Epithelial cell of esophagus (primary cell): ENCODE measurements around the gene HSPA1L.
A peak's percentile ranks its signal among the peaks of the same experiment; 100 is the strongest.

Source experiments
- DNase-seq: peaks from one replicate; pipeline ENCODE4 v3.0.0; 2010; ENCODE audit warnings: low read depth
- H3K4me3 ChIP-seq: 2 replicates; pipeline ENCODE4 v1.5.1; 2011; ENCODE audit warnings: mild to moderate bottlenecking, low read length, control low read depth
- TF ChIP-seq, protein P1 (sequence below): IDR thresholded peaks from 2 replicates; pipeline ENCODE4 v1.5.1; 2011; ENCODE audit warnings: low read depth, mild to moderate bottlenecking, low read length, control low read depth, inconsistent platforms; ENCODE audit not compliant: insufficient read depth; ENCODE audit errors: missing control alignments

Gene HSPA1L

DNA sequence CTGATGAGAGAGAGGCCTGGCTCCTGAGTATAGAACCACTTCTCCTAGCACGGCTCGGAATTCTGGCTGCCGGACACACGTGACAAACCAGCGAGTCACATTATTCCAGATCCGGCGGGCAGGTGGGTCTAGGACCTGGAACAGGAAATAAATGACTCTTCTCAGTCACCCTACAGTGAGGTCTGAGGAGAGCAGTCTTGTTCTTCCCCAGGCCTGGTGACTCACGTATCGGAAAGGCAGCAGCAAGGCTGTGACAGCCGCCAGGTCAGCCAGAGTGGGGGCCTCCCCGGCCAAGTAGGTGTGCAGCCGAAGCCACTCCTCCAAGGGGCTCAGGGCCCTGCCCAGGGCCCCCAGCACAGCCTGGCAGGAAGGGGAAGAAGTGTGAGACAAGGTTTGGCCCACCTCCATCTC is 22.3 kb downstream of the HSPA1L start:
- H3K4me3 ChIP-seq, result no peak overlapping the region
- peak; percentile 89 for DNase-seq
- TF ChIP-seq, protein P1, sequence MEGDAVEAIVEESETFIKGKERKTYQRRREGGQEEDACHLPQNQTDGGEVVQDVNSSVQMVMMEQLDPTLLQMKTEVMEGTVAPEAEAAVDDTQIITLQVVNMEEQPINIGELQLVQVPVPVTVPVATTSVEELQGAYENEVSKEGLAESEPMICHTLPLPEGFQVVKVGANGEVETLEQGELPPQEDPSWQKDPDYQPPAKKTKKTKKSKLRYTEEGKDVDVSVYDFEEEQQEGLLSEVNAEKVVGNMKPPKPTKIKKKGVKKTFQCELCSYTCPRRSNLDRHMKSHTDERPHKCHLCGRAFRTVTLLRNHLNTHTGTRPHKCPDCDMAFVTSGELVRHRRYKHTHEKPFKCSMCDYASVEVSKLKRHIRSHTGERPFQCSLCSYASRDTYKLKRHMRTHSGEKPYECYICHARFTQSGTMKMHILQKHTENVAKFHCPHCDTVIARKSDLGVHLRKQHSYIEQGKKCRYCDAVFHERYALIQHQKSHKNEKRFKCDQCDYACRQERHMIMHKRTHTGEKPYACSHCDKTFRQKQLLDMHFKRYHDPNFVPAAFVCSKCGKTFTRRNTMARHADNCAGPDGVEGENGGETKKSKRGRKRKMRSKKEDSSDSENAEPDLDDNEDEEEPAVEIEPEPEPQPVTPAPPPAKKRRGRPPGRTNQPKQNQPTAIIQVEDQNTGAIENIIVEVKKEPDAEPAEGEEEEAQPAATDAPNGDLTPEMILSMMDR, result no peak

DNA sequence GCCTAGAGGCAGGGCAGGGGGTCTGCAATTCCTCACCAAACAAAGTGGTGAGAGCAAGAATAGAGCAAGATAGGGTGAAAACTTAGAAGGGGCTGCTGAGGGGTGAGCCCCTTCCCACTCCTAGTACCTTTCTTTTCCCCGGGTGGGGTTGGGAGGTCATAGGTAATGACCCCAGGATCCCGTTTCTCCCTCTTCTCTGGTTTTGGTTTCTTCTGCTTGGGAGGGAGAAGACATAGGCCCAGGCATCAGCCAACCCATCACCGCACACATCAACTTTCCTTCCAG is 23.1 kb downstream of the HSPA1L start:
- no peak overlapping the region for H3K4me3 ChIP-seq
- TF ChIP-seq, protein P1, result no peak
- no peak for DNase-seq

DNA sequence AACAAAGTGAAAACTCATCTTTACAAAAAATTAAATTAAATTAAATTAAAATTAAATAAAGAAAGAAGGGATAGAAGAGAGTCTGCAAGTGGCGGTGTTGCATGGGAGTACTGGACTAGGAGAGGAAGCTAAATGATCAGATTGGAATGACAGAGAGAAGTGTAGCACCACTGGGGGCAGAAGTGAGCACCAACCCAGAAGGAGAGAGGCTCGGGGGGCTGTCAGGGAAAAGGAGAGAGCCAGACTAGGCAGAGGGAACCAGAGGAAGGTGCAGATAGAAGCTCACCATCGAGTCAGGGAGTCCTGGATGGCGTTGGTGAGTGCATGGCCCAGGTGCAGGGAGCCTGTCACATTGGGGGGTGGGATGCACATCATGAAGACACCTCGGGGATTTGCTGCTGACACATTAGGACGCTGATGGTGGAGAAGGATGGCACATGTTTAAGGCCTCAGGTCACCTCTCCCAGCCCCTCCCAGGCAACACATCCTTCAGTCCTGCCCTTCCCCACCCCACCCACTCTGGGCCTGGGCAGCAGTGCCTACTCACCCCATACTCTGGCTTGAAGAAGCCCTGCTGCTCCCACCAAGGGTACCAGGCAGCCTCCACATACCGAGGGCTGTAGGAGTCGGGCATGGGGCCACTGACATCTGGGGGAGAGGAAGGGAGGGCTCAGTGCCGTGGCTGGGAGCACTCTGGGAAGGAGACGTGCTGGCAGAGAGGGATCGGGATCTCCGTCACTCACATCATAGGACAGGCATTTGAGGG is 23.6 kb downstream of the HSPA1L start:
- H3K4me3 ChIP-seq, result no peak overlapping the region
- TF ChIP-seq, protein P1, result peak; percentile 61
- peak; percentile 37 for DNase-seq

DNA sequence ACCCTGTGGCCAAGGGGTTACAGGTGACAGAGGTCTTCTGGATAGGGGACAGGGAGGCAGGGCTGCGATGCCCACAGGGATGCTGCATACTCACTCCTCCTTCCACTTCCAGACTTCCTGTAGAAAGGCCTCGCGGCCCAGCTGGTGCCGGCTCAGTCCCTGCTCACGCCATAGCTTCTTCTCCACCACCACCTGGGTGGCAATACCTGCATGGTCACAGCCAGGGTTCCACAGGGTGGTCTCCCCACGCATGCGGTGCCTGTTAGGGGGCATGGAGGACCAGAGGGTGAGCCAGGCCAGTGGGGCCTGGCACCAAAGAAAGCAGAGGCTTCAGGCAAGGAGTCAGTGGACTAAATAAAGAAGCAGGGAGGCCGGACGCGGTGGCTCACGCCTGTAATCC is 29.6 kb downstream of the HSPA1L start:
- DNase-seq, result no peak
- no peak overlapping the region for H3K4me3 ChIP-seq
- TF ChIP-seq, protein P1, result no peak

DNA sequence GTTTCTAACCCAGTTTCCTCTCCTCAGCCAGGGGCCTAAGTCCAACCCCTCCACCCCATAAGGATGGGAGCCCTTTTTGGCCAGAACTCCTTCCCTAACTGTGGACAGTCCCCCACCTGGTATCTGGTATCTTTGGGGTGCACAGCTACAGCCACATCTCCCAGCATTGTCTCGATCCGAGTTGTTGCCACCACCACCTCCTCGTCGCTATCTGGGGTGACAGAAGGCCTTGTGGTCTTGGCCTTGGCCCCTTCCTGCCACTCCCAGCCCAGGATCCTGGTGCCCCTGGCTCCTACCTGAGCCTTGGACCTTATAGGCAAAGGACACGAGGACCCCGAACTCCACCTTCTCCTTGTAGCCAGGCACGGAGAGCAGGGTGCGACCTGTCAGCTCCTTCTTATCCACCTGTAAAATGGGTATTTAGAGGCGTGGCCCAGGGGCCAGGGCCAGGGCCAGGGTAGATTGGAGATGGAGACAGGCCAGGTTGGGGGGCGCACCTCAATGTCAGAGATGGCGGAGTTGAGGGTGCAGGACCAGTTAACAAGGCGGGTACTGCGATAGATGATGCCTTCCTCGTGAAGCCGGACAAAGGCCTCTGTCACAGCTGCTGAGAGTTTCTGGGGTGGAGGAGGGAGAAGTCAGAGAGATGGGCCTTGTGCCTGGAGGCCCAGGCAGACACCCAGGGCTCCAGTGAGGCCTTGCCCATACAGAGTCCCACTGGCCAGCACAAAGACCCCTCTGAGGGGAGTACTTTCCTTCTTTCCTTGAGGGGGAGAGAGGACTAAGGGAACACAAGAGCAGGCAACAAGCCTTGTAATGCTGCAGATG is 30.8 kb downstream of the HSPA1L start:
- DNase-seq, result no peak
- TF ChIP-seq, protein P1, result no peak

DNA sequence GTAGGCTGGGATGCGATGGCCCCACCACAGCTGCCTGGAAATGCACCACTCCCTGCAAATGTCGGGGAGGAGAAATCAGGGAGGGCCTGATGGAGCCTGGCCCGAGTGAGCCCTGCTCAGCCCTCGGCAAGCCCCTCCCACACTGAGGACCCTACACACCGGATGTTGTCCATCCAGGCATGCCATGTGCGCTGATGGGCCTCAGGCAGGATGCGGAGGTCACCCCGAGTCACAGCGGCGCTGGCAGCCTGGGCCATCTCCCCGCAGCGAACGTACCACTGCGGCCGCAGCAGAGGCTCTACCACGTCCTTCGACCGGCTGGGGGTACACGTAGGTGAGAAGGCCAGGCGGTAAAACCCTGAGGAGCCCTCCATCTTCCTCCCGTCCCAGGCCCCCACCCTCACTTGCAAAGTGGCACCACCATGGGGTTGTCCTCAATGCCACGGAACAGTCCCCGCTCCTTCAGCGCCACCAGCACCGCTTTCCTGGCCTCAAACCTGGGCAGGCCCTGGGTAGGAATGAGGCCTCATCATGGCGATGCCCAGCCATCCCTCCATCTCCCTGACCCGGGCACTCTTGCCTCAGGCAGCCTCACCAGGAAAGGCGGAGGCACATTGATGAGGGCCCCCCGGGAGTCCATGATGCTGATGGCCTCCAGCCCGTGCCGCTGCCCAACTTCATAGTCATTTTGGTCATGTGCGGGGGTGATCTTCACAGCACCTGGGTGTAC is 32.8 kb downstream of the HSPA1L start:
- H3K4me3 ChIP-seq, result no peak overlapping the region
- no peak for DNase-seq
- TF ChIP-seq, protein P1, result no peak

More for the DNA sequence above, 30.8 kb downstream of the HSPA1L start:
- no peak overlapping the region for H3K4me3 ChIP-seq
